Cerebellar cortex (tissue), 1 donor: ENCODE data around the gene FBXO42.
"Not testable (repeated sequence)": the region's sequence is repeated elsewhere in the genome, so short reads cannot be mapped to it uniquely, and the experiment has no call there.

Experiments used
- DNase-seq: peaks from one replicate; pipeline ENCODE4 v3.0.0-alpha.2; 2015; ENCODE audit warnings: low spot score

Gene FBXO42

DNA sequence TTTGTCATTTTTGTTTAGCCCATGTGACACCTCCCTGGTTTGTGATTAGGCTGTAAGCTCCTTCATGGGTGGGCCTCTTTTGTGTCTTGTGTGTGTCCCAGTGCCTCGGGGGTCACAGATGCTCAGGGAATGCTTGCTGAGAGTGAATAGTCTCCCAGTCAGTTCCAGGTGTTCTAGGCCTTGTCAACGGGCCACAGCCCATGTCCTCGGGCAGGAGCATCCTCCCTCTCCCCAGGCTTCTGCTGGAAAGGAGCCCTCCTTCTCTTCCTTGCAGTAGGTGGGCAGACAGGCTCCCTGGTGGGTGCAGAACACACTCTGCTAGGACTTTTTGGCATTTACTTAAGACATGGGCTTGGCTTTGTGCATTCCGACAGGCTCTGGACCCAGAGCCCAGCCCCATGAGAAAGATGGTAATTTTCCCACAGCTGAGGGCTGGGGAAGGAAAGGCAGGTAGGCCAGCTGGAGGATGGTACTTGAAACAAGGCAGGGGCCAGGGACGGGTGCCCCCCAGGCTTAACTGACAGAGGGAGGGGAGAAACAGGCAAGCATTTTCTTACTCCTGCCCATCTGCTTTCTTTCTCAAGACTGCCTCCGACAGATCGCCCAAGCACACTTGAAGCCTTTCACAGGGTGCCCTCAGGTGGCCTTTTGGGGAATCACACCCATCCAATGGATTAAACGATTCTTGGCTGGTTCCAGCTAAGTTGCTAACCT is 108.2 kb downstream of the FBXO42 start:
- peak; percentile 89 for DNase-seq

DNA sequence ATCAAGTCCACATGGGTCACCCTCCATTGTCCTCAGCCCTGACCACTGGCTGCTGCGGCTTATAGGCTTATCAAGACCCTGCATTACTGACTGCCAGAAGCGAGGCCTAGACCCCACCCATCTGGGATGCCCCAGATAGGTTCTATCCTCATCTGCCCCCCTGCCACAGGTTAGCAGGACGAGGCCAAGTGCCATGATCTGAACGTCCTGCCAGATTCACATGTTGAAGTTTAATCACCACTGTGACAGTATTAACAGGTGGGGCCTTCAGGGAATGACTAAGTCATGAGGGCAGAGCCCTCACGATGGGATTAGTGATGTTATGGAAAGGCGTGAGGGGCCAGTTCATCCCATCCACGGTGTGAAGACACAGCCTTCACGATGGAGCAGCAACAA is 109.1 kb downstream of the FBXO42 start:
- DNase-seq: no peak

DNA sequence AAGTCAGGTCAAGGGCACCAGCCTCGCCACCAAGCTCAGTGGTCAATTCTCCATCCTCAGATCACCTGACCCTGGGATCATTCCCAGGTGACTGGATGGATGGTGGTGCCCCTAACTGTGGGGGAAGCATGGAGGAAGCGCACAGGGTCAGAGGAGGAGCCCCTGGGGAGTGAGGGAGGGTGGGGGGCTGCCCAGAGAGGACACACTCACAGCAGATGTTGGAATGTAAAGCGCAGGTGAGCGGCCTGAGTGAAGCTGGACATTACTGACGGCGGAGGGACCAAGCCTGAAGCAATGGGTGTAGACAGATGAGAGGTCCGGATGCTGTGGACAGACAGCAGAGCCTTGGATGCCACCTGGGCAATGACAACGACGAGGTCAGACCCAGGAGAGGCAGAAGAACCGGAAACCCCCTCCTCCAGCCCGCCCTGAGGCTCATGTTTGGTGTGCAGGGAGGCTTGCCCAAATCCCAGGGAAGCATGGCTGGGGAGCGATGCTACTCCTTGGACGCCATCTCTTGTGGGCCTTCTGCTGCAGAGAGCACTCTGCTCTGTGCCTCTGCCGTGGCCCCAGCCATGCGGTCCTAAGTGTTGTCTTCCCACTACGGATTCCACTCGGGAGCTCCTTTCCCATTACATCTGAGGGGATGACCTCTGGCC is 109.6 kb downstream of the FBXO42 start:
- no peak for DNase-seq

DNA sequence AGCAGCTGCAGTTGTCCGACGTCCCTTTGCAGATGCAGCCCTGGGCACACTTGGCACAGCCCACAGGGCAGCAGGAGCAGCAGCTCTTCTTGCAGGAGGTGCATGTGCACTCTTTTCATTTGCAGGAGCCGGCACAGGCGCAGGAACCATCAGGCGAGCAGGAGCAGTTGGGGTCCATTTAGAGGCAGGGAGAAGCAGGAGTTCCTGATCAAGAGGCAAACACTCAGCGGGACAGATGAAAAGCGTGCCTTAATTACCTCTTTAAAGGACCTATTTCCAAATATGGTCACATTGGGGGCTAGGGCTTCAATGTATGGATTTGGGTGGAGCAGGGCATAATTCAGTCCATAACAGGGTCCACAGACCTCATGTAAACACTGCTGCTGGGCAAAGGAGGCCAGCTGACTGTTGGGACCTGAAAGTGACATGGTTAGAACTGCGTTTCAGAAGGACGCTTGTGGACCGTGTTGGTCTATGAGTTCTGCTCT is 111.0 kb downstream of the FBXO42 start:
- no peak for DNase-seq

DNA sequence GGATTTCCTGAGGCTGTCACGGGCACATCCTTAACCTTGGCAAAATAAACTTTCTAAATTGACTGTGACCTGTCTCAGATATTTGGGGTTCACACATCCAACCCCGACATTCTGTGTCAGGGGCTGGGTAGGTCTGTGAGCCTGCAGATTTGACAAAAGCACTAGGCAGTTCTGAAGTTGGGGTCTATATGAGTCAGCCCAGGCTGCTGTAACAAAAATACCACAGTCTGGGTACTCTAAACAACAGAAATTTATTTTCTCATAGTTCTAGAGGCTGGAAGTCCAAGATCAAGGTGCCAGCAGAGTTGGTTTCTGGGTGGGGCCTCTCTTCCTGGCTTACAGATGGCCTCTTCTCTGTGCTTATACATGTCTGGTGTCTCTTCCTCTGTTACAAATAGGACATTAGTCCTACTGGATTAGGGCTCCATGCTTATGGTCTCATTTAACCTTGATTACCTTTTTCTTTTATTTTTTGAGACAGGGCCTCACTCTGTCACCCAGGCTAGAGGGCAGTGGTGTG is 112.2 kb downstream of the FBXO42 start:
- no peak for DNase-seq

DNA sequence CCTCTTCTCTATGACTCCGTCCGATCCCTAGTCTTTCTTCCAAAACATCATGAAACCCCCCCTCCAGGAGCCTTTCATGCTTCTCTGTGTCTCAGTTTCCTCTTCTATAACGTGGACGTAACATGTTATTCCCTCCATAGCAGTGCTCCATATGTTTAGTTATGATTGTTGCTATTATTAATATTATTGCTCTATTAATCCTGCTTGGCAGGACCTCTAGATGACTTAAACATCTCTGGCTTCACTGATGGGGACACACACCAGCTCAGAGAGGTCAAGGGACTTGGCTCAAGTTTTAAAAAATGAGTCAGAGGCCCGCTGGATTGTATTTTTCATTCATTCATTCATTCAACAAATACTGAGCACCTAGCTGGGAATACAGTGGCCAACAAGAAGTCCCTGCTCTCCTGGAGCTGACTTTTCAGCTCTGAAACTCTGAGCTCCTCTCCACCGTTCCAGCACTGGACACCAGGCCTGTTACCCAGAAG is 114.9 kb downstream of the FBXO42 start:
- no peak for DNase-seq

DNA sequence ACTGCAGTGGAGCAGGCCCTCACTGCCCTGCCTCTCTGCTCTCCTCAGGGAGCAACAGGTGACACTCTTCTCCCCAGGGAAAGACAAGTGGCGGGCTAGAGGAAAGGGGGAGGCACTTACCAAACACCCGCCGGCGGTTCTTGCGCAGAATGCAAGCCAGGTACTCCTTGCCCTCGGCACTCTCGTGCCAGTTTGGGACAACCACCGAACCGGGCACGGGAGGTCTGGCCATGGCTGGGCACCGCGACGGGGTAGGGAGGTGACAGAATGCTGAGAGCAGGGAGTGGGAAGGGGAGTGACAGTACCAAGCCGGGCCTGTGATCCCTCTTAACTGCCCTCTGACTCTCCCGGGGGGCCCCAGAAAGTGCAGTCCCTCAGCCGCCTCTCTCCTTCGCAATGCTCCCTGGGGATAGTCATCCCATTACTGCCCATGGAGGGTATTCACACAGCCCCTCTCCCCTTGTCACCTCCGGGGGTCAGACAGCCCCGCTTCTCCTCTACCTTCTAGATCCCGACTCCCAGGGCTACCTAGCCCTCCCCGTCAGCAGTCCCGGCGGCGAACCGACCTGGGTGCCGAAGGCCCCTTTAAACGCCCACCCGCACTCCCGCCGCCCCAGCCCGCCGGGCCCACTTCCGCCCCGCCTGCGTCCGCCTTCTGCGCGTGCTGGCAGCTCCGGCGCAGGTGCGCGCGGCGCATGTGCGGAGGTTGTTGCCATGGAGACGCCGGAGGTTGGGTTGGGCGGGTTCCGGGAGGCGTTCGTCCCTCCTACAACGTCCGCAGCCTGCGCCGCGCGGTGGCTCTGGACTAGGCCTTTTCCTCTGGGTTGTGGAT is 115.6 kb downstream of the FBXO42 start, which contains the start of gene CPLANE2:
CPLANE2 (minus strand) TSS at position 673 of the 832 bp plus-strand sequence; CDS start at position 232, 441 bp downstream.
- peak; percentile 90 for DNase-seq

DNA sequence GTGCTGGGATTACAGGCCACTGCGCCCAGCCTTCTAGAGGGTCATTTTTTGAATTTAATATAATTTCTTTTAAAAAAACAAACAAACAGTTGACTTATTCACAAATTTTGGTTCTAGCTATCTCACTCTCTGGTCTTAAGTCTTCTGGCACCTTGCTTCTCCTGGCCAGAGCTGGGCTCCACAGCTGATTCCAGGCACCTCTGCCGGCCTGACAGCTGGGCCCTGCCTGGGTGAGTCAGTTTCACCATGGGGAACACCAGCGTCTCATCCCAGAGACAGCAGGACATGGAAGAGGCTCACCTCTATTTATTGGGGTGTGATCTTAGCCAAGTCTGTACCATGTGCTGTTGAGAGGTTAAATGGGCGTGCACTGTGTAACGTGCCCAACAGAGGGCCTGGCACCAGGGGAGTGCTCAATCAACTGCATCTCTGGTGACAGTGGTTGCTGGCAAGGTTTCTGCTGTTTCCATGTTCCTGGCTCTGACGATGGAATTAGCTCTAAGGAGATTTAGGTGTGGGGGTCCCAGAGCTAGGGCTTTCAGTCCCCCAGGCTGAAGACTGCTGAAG is 116.3 kb downstream of the FBXO42 start:
- DNase-seq: no peak

DNA sequence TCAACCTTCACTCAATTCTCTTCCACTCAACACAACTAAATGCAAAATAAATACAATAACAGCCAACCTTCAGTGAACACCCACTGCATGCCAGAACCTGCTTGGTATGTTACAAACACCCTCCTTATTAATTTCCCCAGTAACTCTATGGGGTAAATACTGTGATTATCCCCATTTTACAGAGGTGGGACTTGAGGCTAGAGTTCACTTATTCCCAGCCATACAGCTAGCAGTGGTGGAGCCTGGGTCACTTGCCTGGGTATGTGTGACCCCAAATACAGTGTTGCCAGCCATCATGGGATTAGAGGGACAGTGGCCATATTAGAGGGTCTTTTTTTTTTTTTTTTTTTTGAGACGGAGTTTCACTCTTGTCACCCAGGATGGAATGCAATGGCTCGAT is 116.9 kb downstream of the FBXO42 start:
- no peak for DNase-seq

DNA sequence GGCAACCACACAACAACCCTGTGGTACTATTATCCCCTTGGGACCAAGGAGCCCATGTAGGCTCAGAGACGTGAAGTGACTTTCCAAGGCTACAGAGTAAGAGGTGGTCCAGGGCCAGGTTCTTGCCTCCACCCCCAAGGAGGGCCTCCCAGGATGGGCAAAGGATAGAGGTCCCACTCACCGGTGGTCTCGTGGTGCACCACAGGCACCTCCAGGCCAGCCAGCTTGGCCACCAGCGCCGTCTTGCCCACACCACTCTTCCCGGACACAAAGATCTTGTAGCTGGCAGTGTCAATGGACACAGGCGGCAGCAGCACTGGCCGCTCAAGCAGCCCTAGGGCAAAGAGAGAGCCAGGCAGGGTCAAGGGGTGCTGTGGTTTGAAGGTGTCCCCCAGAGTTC is 118.8 kb downstream of the FBXO42 start:
- no peak for DNase-seq

DNA sequence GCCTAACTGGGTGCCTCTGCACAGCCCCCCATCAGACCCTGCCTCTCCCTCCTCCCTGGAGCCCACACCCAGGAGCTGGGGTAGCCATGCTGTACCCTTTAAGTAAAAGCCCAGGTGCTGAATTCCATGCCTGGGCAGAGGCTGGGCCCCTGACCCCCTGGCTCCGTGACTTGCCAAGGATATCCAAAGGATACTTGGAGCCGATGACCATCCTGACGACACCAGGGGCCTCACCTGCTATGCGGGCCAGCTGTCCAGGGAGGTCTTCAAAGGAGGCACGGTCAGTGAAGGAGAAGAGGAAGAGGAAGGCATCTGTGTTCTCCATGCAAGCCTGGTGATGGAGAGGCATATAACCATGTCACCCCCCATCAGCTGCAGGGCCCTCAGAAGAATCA is 120.0 kb downstream of the FBXO42 start:
- DNase-seq: no peak

DNA sequence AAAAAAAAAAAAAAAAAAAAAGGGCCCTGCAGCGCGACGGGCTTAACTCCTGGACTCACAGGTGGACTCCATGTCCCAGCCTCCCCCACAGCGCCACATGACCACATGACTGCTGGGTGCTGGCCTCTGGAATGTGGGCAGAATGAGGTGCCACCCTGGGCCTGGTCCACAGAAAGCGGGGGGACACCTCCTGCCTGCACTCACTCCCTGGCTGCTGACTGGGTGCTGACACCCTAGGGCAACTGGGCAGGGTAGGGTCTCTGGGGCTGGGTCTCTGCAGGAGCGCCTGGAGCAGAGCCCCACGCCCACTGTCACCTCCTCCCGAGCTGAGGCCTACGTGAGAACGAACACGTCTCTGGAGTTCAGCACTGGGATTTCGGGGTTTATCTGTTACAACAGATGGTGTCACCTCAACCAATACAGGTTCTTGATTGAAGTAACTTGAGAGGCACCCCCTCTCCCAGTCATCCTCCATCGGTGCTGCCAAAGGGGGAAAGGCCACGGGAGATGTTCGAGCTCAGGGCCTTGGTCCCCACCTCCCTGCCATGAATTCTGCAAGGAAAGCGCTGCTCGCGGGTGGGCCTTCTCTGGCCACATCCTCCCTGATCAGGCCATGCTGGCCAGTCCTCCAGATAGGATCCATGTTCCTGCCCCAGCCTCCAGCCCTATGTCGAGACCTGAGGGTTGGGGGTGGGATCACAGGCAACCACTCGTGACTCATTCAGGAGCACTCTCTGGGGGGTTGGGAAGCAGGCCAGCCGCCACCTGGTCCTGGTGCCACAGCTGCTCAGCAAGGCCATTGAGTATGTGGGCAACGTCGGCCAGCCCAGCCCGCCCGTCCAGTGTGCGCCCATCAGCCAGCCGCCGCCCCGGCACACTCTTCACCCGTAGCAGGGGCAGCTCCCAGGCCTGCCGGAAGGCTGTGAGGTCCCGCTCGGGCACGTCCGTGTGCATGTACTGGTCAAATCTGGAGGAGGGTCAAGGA is 120.7 kb downstream of the FBXO42 start:
- DNase-seq: no peak

DNA sequence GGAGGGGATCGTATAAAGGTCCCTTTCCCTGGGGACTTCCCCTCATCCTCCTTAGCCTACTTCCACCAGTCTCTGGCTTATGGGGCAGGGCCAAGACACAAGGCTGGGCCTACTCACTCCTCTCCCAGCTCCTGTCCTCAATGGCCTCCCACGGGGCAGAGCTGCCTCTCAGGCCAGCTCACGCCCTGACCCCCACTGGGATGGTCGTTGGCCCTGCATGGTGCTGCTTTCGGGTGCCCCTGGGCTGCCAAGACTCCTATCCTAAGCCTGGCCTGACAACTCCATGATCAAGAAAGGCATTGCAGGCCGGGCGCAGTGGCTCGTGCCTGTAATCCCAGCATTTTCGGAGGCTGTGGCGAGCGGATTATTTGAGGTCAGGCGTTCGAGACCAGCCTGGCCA is 121.5 kb downstream of the FBXO42 start:
- no peak for DNase-seq

DNA sequence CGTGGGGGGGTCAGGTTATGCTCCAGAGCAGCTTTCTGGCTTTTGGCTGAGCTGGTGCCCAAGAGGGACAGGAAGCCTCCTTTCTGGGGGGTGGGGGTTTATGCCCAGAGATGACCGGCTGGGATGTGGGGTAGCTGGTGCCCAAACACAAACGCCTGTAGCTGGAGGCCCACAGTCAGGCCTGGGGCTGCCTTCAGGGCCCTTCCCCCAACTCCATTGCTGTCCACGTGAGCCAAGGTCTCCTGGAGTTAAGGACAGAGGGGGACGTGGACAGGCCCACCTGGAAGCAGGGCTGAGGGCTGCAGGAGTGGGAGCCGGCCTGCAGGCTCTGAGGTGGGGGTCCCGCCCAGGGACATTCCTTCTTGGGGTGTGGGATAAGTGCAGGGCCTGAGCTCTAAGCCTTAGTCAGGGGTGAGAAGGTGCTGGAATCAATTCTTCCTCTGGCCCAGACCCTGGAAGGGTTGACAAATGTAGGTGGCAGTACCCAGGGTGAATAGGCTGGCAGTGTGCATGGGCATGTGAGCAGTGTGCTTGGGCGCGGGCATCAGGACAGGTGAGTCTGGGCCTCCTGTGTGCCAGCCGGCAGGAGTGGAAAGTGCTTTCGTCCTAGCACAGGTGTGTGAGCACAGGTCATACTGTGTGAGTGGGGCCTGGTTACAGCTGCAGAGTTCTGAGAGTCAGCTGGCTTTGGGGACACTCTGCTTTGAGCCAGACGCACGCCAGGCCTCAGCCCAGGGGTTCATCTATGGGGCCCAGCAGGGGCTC is 122.1 kb downstream of the FBXO42 start:
- no peak for DNase-seq

DNA sequence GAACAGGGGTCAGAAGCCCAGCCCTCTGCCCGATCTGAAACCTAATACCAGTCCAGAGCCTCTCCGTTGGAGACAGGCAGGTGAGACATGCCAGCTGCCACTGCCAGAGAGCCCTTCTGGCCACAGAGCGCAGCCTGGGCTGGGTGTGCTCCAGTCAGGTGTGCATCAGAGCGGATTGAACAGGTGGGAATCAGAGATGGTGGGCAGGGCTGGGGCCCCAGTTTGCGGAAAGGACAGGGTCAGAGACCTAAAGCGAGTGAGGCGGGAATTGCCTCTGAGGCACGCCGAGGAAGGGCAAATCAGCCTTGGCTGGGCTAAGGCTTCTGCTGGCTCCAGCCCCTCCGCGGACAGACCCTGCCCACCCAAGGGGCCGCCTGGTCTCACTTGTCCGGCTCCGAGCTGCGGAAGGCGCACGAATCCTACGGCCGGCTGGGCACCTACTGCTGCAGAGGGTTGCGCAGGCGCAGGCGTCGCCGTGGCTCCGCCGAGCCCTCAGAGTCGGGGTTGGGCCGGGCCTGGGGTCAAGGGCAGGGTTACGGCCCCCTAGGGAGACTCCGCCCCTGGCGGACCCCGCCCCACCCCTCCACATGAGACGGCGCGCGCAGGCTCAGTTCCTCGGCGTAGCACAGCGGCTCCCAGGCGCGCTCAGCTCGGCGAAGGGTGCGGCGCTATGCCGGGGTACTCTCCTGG is 125.6 kb downstream of the FBXO42 start:
- peak; percentile 64 for DNase-seq

DNA sequence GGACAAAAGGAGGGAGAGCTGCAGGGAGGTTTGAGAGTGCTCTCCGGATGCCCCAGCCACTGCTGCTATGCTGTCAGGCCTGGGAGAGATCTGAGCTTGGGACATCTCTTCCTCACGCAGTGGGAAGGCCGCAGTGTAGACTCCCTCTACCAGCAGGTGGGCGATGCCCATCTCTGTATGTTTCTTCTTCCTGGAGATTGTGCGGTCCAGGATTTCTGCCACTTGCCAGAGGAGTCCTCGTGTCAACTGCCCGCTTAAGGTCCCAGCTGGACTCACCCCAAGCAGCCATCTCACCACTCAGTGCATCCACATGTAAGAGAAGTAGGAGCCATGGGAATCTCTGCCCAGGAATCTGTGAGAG is 126.2 kb downstream of the FBXO42 start:
- no peak for DNase-seq

DNA sequence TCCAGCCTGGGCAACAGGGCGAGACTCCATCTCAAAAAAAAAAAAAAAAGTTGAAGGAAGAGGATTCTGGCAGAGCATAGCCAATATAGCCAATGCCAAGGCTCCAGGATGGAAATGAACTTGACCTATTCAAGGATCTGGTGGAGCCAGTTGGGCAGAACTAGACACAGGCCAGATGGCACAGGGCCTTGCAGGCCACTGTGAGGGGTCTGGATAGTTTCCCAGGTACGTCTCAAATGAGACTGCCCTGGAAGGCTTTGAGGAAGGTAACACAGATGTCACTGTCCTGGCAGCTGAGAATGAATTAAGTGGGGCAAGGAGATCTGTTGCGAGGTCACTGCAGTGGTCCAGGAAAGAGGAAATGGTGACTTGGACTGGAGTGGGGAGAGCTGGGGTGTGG is 127.8 kb downstream of the FBXO42 start:
- DNase-seq: peak; percentile 99

DNA sequence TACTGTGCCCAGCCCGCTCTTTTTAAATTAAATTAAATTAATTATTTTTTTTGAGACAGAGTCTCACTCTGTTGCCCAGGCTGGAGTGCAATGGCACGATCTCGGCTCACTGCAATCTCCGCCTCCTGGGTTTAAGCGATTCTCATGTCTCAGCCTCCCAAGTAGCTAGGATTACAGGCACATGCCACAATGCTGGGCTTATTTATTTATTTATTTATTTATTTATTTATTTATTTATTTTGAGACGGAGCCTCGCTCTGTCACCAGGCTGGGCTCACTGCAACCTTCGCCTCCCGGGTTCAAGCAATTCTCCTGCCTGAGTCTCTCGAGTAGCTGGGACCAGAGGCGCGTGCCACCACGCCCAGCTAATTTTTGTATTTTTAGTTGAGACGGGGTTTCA is 129.6 kb downstream of the FBXO42 start:
- not testable (repeated sequence) for DNase-seq

DNA sequence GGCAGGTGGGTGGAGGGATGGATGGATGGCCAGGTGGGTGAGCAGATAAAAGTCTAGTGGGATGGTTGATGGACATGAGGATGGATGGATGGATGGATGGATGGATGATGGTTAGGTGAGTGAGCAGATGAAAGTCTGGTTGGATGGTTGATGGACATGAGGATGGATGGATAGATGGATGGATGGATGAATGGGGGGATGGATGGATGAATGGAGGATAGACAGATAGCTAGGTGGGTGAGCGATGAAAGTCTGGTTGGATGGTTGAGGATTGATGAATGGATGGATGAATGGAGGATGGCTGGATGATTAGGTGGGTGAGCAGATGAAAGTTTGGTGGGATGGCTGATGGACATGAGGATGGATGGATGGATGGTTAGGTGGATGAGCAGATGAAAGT is 130.8 kb downstream of the FBXO42 start:
- DNase-seq: no peak
